Measurements from ENCODE around the gene SBDS. TPM values are rescaled to one million over a fixed set of nuclear protein-coding genes. Genes with fewer than 3 reads are reported as not detected.
"Not testable (repeated sequence)": the region's sequence is repeated elsewhere in the genome, so short reads cannot be mapped to it uniquely, and the experiment has no call there.

The SBDS gene
- polyA plus RNA-seq, 10 donors: 149 to 354 (median 230) TPM

GRCh38 chr7:67000601-67001258 is 5.3 kb upstream of the SBDS start:
- peak; percentile 7 to 16 (median 9) for DNase-seq

GRCh38 chr7:66996444-66997191 is 1.2 kb upstream of the SBDS start, which contains the start of gene TYW1:
TYW1 (plus strand) TSS chr7:66996833; CDS start chr7:66996979, 146 bp downstream.
- peak; percentile 98 to 99 (median 99) for DNase-seq

GRCh38 chr7:66994691-66995049 is 716 bp downstream of the SBDS start:
- DNase-seq: peak; percentile 42 to 71 (median 62)

- DNase-seq: peak; percentile 11 to 13 (median 11)
Observed at GRCh38 chr7:66994051-66994450, 1.3 kb downstream of the SBDS start.

GRCh38 chr7:66989552-66989951 is 5.8 kb downstream of the SBDS start:
- DNase-seq: not testable (repeated sequence)

- not testable (repeated sequence) for DNase-seq
Observed at GRCh38 chr7:66980336-66980735, 15.1 kb downstream of the SBDS start.

GRCh38 chr7:66979013-66979412 is 16.4 kb downstream of the SBDS start:
- DNase-seq: not testable (repeated sequence)

GRCh38 chr7:66978312-66978711 is 17.1 kb downstream of the SBDS start:
- not testable (repeated sequence) for DNase-seq

GRCh38 chr7:66974986-66975590 is 20.3 kb downstream of the SBDS start:
- DNase-seq: no peak

GRCh38 chr7:66970310-66970709 is 25.1 kb downstream of the SBDS start:
- DNase-seq: no peak

GRCh38 chr7:66969001-66969400 is 26.4 kb downstream of the SBDS start:
- not testable (repeated sequence) for DNase-seq

GRCh38 chr7:66967029-66967428 is 28.4 kb downstream of the SBDS start:
- DNase-seq: no peak

GRCh38 chr7:66964411-66964810 is 31.0 kb downstream of the SBDS start:
- DNase-seq: no peak

GRCh38 chr7:66961096-66961495 is 34.3 kb downstream of the SBDS start:
- DNase-seq: no peak

- DNase-seq: no peak
Observed at GRCh38 chr7:66960192-66960591, 35.2 kb downstream of the SBDS start.

GRCh38 chr7:66958538-66959350 is 36.6 kb downstream of the SBDS start:
- no peak for DNase-seq

- no peak for DNase-seq
Observed at GRCh38 chr7:66957595-66958290, 37.6 kb downstream of the SBDS start.

GRCh38 chr7:66953044-66953427 is 42.4 kb downstream of the SBDS start:
- DNase-seq: no peak

- no peak for DNase-seq
Observed at GRCh38 chr7:66952343-66953043, 42.9 kb downstream of the SBDS start.

- no peak for DNase-seq
Observed at GRCh38 chr7:66950763-66951162, 44.6 kb downstream of the SBDS start.

- DNase-seq: no peak
Observed at GRCh38 chr7:66950311-66950710, 45.1 kb downstream of the SBDS start.
